K562 (cell line): Measurements from ENCODE around the gene LST1. TPM values are rescaled to one million over a fixed set of nuclear protein-coding genes. Genes with fewer than 3 reads are reported as not detected.

ENCODE experiments used
- ARID1B ChIP-seq: fragments of 450-650 bp; IDR thresholded peaks from 2 replicates; pipeline ENCODE4 v1.6.1; 2016; ENCODE audit warnings: antibody characterized with exemption, mild to moderate bottlenecking, inconsistent platforms
- BRF1 ChIP-seq: IDR thresholded peaks from 3 replicates; pipeline ENCODE4 v1.6.1; 2011; ENCODE audit warnings: borderline replicate concordance, mild to moderate bottlenecking; ENCODE audit not compliant: insufficient read length; ENCODE audit errors: extremely low read depth
- DNMT1 ChIP-seq: fragments of 450-650 bp; IDR thresholded peaks from 2 replicates; pipeline ENCODE4 v1.6.1; 2016; ENCODE audit warnings: antibody characterized with exemption, mild to moderate bottlenecking
- E2F4 ChIP-seq: sonication (generic); formaldehyde crosslinking; IDR thresholded peaks from 2 replicates; pipeline ENCODE4 v1.8.0; 2022; ENCODE audit warnings: mild to moderate bottlenecking, low read depth, missing genetic modification reagents
- ESRRA ChIP-seq: fragments of 450-650 bp; IDR thresholded peaks from 2 replicates; pipeline ENCODE4 v1.6.1; 2014; ENCODE audit warnings: low read depth, mild to moderate bottlenecking, moderate library complexity, borderline replicate concordance
- FOXA3 ChIP-seq, 2 experiments: fragments of 450-650 bp in 1 of 2; sonication (generic) in 1 of 2; formaldehyde crosslinking; IDR thresholded peaks in 1 of 2; conservative IDR thresholded peaks in 1 of 2; 2 replicates each; pipeline versions ENCODE4 v1.4.0 to v1.8.0; 2020 to 2022; ENCODE audit warnings: mild to moderate bottlenecking in 2 of 2, missing genetic modification reagents in 1 of 2
- KLF6 ChIP-seq: fragments of 250-450 bp; sonication (Bioruptor Pico); IDR thresholded peaks from 2 replicates; pipeline ENCODE4 v1.4.0; 2020; ENCODE audit warnings: mild to moderate bottlenecking, moderate library complexity, borderline replicate concordance
- MAFG ChIP-seq: fragments of 450-650 bp; conservative IDR thresholded peaks from 2 replicates; pipeline ENCODE4 v1.6.1; 2016; ENCODE audit warnings: missing genetic modification characterization, missing compliant biosample characterization
- NELFE ChIP-seq: IDR thresholded peaks from 2 replicates; pipeline ENCODE4 v1.6.1; 2011; ENCODE audit warnings: mild to moderate bottlenecking; ENCODE audit not compliant: insufficient read depth, insufficient read length
- NFATC3 ChIP-seq: fragments of 450-650 bp; IDR thresholded peaks from 2 replicates; pipeline ENCODE4 v1.6.1; 2017; ENCODE audit warnings: mild to moderate bottlenecking
- POLR2G ChIP-seq: fragments of 200-400 bp; formaldehyde crosslinking; IDR thresholded peaks from 2 replicates; pipeline ENCODE4 v1.6.1; 2017; ENCODE audit warnings: low read depth, mild to moderate bottlenecking, antibody characterized with exemption, low read length, moderate library complexity
- ZFX ChIP-seq: sonication (generic); formaldehyde crosslinking; IDR thresholded peaks from 2 replicates; pipeline ENCODE4 v1.8.0; 2022; ENCODE audit warnings: mild to moderate bottlenecking, missing genetic modification reagents, moderate library complexity
- ZNF121 ChIP-seq: sonication (generic); formaldehyde crosslinking; conservative IDR thresholded peaks from 2 replicates; pipeline ENCODE4 v1.8.0; 2022; ENCODE audit warnings: missing genetic modification reagents
- ZNF707 ChIP-seq: fragments of 250-450 bp; sonication (Bioruptor Pico); conservative IDR thresholded peaks from 2 replicates; pipeline ENCODE4 v1.8.0; 2022; ENCODE audit warnings: inconsistent platforms, mild to moderate bottlenecking, moderate library complexity
- ZNF830 ChIP-seq: fragments of 250-450 bp; sonication (Bioruptor Pico); IDR thresholded peaks from 2 replicates; pipeline ENCODE4 v1.5.0; 2021; ENCODE audit warnings: mild to moderate bottlenecking
- polyA plus RNA-seq, 8 experiments: library from polyadenylated mRNA; depleted of rRNA in 4 of 8; stranded (reverse) in 5 of 8; unstranded in 3 of 8; fragments of >200 nt; fragmentation: Nextera tagmentation in 2 of 8; fragmentation: Illumina TruSeq in 1 of 8; extraction: Ambion mirVana in 2 of 8; extraction: Trizol in 1 of 8; gene quantifications; 2 replicates each; pipeline versions ENCODE4 v1.2.1 to v1.2.3, GENCODE V29; 2011 to 2014; ENCODE audit warnings: inconsistent platforms in 1 of 8, missing spikeins in 1 of 8
- total RNA-seq, 7 experiments: library from RNA; depleted of rRNA in 6 of 7; stranded (reverse); fragments of >200 nt in 6 of 7; fragmentation: Illumina TruSeq in 2 of 7; extraction: Trizol in 2 of 7; gene quantifications; 2 replicates each; pipeline versions ENCODE4 v1.2.1 to v1.2.3, GENCODE V29; 2011 to 2021; ENCODE audit warnings: low replicate concordance in 1 of 7
- TF ChIP-seq, protein P1 (sequence below): fragments of 450-650 bp; IDR thresholded peaks from 2 replicates; pipeline ENCODE4 v1.6.1; 2016; ENCODE audit warnings: low read depth, mild to moderate bottlenecking, moderate library complexity
- TF ChIP-seq, protein P2 (sequence below): sonication (generic); formaldehyde crosslinking; IDR thresholded peaks from 2 replicates; pipeline ENCODE4 v1.8.0; 2022; ENCODE audit warnings: missing genetic modification reagents, mild to moderate bottlenecking, moderate library complexity, borderline replicate concordance
- TF ChIP-seq, protein P3 (sequence below), 2 experiments: IDR thresholded peaks; 2 replicates each; pipeline ENCODE4 v1.6.1; 2011; ENCODE audit warnings: borderline replicate concordance in 1 of 2, control low read depth in 1 of 2, low read depth in 1 of 2, low read length in 1 of 2, mild to moderate bottlenecking in 1 of 2, mixed read lengths in 1 of 2, moderate library complexity in 1 of 2; ENCODE audit not compliant: insufficient read depth in 1 of 2, insufficient read length in 1 of 2, poor library complexity in 1 of 2, severe bottlenecking in 1 of 2; ENCODE audit errors: extremely low read depth in 1 of 2
- TF ChIP-seq, protein P4 (sequence below), 2 experiments: fragments of 250-450 bp in 1 of 2; fragments of 450-650 bp in 1 of 2; sonication (Bioruptor Pico) in 1 of 2; IDR thresholded peaks; 2 replicates each; pipeline versions ENCODE4 v1.6.1 to v1.8.0; 2016 to 2021; ENCODE audit warnings: mild to moderate bottlenecking in 2 of 2, moderate library complexity in 2 of 2, missing compliant biosample characterization in 1 of 2, missing genetic modification characterization in 1 of 2
- TF ChIP-seq, protein P5 (sequence below): sonication (generic); formaldehyde crosslinking; IDR thresholded peaks from 2 replicates; pipeline ENCODE4 v1.8.0; 2022; ENCODE audit warnings: missing genetic modification reagents, mild to moderate bottlenecking, borderline replicate concordance

LST1 gene
- total and polyA plus RNA-seq, 9 of the 15 experiments (the other 6 are each of a cell fraction or from before 2014, with no cell fraction given): 0.82 to 7.8 (median 1.7) TPM

GRCh38 chr6:31541658-31542521 is 44.2 kb upstream of the LST1 start, which contains the start of gene DDX39B (continued):
- TF ChIP-seq ZNF707 (CRISPR knock-in tag) (0 out of 2 replicates have a peak, but pooled peaks have one; percentile 11), ZFX (CRISPR knock-in tag) (peak; percentile 100), POLR2G (peak; percentile 93), ZNF830 (CRISPR knock-in tag) (peak; percentile 90), NFATC3 (peak; percentile 98), E2F4 (peak; percentile 78; the same call in 1 of the 2 replicates), MAFG (tag) (no peak), DNMT1 (peak; percentile 73; the same call in 1 of the 2 replicates), FOXA3 (CRISPR knock-in tag; conservative IDR thresholded peaks at IDR 0.05 in 1 of 2, IDR thresholded peaks at IDR 0.05 in 1 of 2) (no peak), KLF6 (CRISPR knock-in tag) (peak; percentile 78; the same call in 1 of the 2 replicates), ARID1B (peak; percentile 52), ESRRA (peak; percentile 100), ZNF121 (CRISPR knock-in tag) (no peak), NELFE (no peak), BRF1 (no peak)
- TF ChIP-seq, protein P1, sequence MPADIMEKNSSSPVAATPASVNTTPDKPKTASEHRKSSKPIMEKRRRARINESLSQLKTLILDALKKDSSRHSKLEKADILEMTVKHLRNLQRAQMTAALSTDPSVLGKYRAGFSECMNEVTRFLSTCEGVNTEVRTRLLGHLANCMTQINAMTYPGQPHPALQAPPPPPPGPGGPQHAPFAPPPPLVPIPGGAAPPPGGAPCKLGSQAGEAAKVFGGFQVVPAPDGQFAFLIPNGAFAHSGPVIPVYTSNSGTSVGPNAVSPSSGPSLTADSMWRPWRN: no peak; the same call in 1 of the 2 replicates
- TF ChIP-seq, protein P2, sequence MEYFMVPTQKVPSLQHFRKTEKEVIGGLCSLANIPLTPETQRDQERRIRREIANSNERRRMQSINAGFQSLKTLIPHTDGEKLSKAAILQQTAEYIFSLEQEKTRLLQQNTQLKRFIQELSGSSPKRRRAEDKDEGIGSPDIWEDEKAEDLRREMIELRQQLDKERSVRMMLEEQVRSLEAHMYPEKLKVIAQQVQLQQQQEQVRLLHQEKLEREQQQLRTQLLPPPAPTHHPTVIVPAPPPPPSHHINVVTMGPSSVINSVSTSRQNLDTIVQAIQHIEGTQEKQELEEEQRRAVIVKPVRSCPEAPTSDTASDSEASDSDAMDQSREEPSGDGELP (CRISPR knock-in tag): peak; percentile 72
- TF ChIP-seq, protein P3, sequence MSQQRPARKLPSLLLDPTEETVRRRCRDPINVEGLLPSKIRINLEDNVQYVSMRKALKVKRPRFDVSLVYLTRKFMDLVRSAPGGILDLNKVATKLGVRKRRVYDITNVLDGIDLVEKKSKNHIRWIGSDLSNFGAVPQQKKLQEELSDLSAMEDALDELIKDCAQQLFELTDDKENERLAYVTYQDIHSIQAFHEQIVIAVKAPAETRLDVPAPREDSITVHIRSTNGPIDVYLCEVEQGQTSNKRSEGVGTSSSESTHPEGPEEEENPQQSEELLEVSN (IDR thresholded peaks at IDR 0.05; ENCODE audit: borderline replicate concordance in 1 of 2, extremely low read depth in 1 of 2, insufficient read depth in 1 of 2, insufficient read length in 1 of 2, low read depth in 1 of 2, low read length in 1 of 2, poor library complexity in 1 of 2, severe bottlenecking in 1 of 2): peak; percentile 95 to 97
- TF ChIP-seq, protein P4, sequence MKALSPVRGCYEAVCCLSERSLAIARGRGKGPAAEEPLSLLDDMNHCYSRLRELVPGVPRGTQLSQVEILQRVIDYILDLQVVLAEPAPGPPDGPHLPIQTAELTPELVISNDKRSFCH (CRISPR knock-in tag; IDR thresholded peaks at IDR 0.05): no peak
- TF ChIP-seq, protein P4 (tag; IDR thresholded peaks at IDR 0.05): peak; percentile 82
- TF ChIP-seq, protein P5, sequence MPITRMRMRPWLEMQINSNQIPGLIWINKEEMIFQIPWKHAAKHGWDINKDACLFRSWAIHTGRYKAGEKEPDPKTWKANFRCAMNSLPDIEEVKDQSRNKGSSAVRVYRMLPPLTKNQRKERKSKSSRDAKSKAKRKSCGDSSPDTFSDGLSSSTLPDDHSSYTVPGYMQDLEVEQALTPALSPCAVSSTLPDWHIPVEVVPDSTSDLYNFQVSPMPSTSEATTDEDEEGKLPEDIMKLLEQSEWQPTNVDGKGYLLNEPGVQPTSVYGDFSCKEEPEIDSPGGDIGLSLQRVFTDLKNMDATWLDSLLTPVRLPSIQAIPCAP (CRISPR knock-in tag): no peak
